ENCODE data around the gene ASPM.

DNA sequence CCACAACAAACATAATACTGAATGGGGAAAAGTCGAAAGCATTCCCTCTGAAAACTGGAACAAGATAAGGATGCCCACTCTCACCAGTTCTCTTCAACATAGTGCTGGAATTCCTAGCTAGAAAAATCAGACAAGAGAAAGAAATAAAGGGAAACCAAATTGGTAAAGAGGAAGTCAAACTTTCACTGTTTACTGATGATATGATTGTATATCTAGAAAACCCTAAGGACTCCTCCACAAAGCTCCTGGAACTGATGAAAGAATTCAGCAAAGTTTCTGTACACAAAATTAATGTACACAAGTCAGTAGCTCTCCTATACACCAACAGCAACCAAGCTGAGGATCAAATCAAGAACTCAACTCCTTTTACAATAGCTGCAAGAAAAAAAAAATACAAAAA, 72.5 kb downstream of the ASPM start:
- TF ChIP-seq POLR2A (IDR thresholded peaks at IDR 0.05; ENCODE audit: extremely low read depth, insufficient read length) = no peak
- no peak for TF ChIP-seq CTCF (IDR thresholded peaks at IDR 0.05; ENCODE audit: low read depth, low read length)
- TF ChIP-seq, protein P1, sequence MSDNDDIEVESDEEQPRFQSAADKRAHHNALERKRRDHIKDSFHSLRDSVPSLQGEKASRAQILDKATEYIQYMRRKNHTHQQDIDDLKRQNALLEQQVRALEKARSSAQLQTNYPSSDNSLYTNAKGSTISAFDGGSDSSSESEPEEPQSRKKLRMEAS (IDR thresholded peaks at IDR 0.05; ENCODE audit: low read depth, low read length) = no peak
- TF ChIP-seq MYC (IDR thresholded peaks at IDR 0.05; ENCODE audit: low read depth, low read length) = no peak

Data from NB4 (cell line).